Adrenal gland (tissue), 12 donors: Measurements from ENCODE around the gene OSBP2. TPM values are rescaled to one million over a fixed set of nuclear protein-coding genes. Genes with fewer than 3 reads are reported as not detected.

Experiments
- DNase-seq, 7 donors: peaks; one replicate each; pipeline ENCODE4 v3.0.0-alpha.2; 2019 to 2020
- H3K27ac ChIP-seq, 5 donors: fragments of 200-600 bp; sonication (generic) in 4 of 5; 1 replicate in 3 of 5; 2 replicates in 2 of 5; pipeline versions ENCODE4 v1.5.1 to v1.8.0; 2016 to 2020; ENCODE audit warnings: mild to moderate bottlenecking in 1 of 5
- H3K27me3 ChIP-seq: fragments of 200-600 bp; 2 replicates; pipeline ENCODE4 v1.8.0; 2021
- H3K36me3 ChIP-seq, 2 donors: fragments of 200-600 bp; replicated peaks in 1 of 2; 1 replicate in 1 of 2; 2 replicates in 1 of 2; pipeline versions ENCODE4 v1.5.1 to v1.8.0; 2018 to 2022
- H3K4me1 ChIP-seq, 2 donors: fragments of 200-600 bp; replicated peaks in 1 of 2; 1 replicate in 1 of 2; 2 replicates in 1 of 2; pipeline versions ENCODE4 v1.5.1 to v1.8.0; 2018 to 2021
- H3K4me3 ChIP-seq, 4 donors: fragments of 200-600 bp; sonication (generic) in 3 of 4; one replicate each; pipeline ENCODE4 v1.5.1; 2016 to 2018
- H3K9me3 ChIP-seq, 3 donors: fragments of 200-600 bp; sonication (generic) in 1 of 3; replicated peaks in 1 of 3; 1 replicate in 2 of 3; 2 replicates in 1 of 3; pipeline versions ENCODE4 v1.5.1 to v1.8.0; 2016 to 2021
- CTCF ChIP-seq, 6 experiments: fragments of 450-650 bp in 4 of 6; fragments of 200-600 bp in 2 of 6; sonication (generic) in 1 of 6; IDR thresholded peaks; 1 replicate in 5 of 6; 2 replicates in 1 of 6; pipeline versions ENCODE4 v1.5.1 to v1.8.0; 2016 to 2021; ENCODE audit warnings: antibody characterized with exemption in 6 of 6, mild to moderate bottlenecking in 2 of 6, moderate library complexity in 1 of 6
- POLR2A ChIP-seq, 2 donors: fragments of 450-650 bp; IDR thresholded peaks; one replicate each; pipeline ENCODE4 v1.6.1; 2017; ENCODE audit warnings: antibody characterized with exemption in 2 of 2, mild to moderate bottlenecking in 2 of 2, moderate library complexity in 1 of 2
- WGBS, 4 donors: extraction: QIAGEN DNeasy Blood & Tissue Kit in 2 of 4; methylation state at CpG; one replicate each; pipeline versions ENCODE4 v1.1.5 to v1.1.7; 2013 to 2017; 5-methylcytosine and 5-hydroxymethylcytosine counted together
- intact Hi-C, 2 donors: fragments of 100-400 bp; cut with DNase I; formaldehyde crosslinking; loops; one replicate each; pipeline versions ENCODE4 v1.14.1 to v1.15.0; 2022 to 2023
- polyA plus RNA-seq, 3 donors: library from polyadenylated mRNA; stranded (reverse); fragments of 200-250 nt in 2 of 3; fragments of 350-450 nt in 1 of 3; fragmentation: Illumina TruSeq in 1 of 3; extraction: RNeasy Lipid Tissue Mini Kit (QIAGEN cat#74804) in 1 of 3; gene quantifications; one replicate each; pipeline ENCODE4 v1.2.3, GENCODE V29; 2013 to 2014
- total RNA-seq, 9 donors: library from RNA; depleted of rRNA in 4 of 9; stranded (reverse); fragments of >200 nt in 4 of 9; fragments of 120-200 nt in 1 of 9; fragmentation: NEBNext Ultra II Directional in 1 of 9; extraction: Animal tissue kit (Norgen Biotek cat#: 25700) in 1 of 9; gene quantifications; one replicate each; pipeline versions ENCODE4 v1.1.0 to v1.2.4, GENCODE V29; 2013 to 2023
- donor health status: healthy with polysubstance abuse.
- donor health status: Bipolar disorder and iron deficiency.
- donor health status: DM: yes; HTN: yes; CAD: no.
- donor health status: DM: no; HTN: no; CAD: no.
- donor health status: DM: no; HTN: no; CAD: no.
- donor health status: DM: yes; HTN: yes; CAD: no.

OSBP2 gene
- total and polyA plus RNA-seq, 12 donors, result 7.3 to 35.6 (median 19.7) TPM

GRCh38 chr22:30855677-30856518, 161.2 kb downstream of the OSBP2 start:
- no peak for DNase-seq

GRCh38 chr22:30856741-30857502, 162.2 kb downstream of the OSBP2 start:
- Histone ChIP-seq H3K36me3 (no peaks in the 10 kb centered on the region), H3K4me3 (no peak overlapping the region), H3K9me3 (peaks cover 0 to 7% (median 5%) of the 10 kb centered on the region in 3 donors), H3K27me3 (no peaks in the 10 kb centered on the region), H3K4me1 (no peaks in the 10 kb centered on the region), H3K27ac (no peak overlapping the region)
- intact Hi-C loops, result no loop called here
- 80 to 91% (median 83%) methylated on average over 9 to 14 of the region's 14 CpGs for WGBS, 4 donors
- DNase-seq, result no peak
- TF ChIP-seq POLR2A (IDR thresholded peaks at IDR 0.05), result no peak
- TF ChIP-seq CTCF (IDR thresholded peaks at IDR 0.05), result no peak

More at GRCh38 chr22:30855677-30856518, 161.2 kb downstream of the OSBP2 start:
- intact Hi-C loops, result no loop called here
- Histone ChIP-seq H3K27me3 (no peaks in the 10 kb centered on the region), H3K9me3 (peaks cover 0 to 7% (median 5%) of the 10 kb centered on the region in 3 donors), H3K27ac (no peak overlapping the region), H3K4me1 (no peaks in the 10 kb centered on the region), H3K4me3 (no peak overlapping the region), H3K36me3 (no peaks in the 10 kb centered on the region)
- 63 to 80% (median 70%) methylated on average over 4 of the region's 4 CpGs for WGBS, 4 donors
- TF ChIP-seq CTCF (IDR thresholded peaks at IDR 0.05), result no peak
- TF ChIP-seq POLR2A (IDR thresholded peaks at IDR 0.05), result no peak

- intact Hi-C loops, result no loop called here
- Histone ChIP-seq H3K27me3 (no peaks in the 10 kb centered on the region), H3K36me3 (no peaks in the 10 kb centered on the region), H3K4me3 (no peak overlapping the region), H3K27ac (no peak overlapping the region), H3K9me3 (peaks cover 0 to 5% (median under 1%) of the 10 kb centered on the region in 3 donors), H3K4me1 (no peaks in the 10 kb centered on the region)
- TF ChIP-seq POLR2A (IDR thresholded peaks at IDR 0.05), result no peak
- no peak for TF ChIP-seq CTCF (IDR thresholded peaks at IDR 0.05)
- DNase-seq, result no peak
- 90 to 94% (median 92%) methylated on average over 12 to 13 of the region's 13 CpGs for WGBS, 4 donors
Observed at GRCh38 chr22:30857791-30858190, 163.1 kb downstream of the OSBP2 start.

GRCh38 chr22:30858976-30859713, 164.5 kb downstream of the OSBP2 start:
- no peak overlapping the region for H3K27ac ChIP-seq
- H3K36me3 ChIP-seq, result no peaks in the 10 kb centered on the region
- intact Hi-C loops, result no loop called here
- DNase-seq, result no peak
- no peak for TF ChIP-seq POLR2A (IDR thresholded peaks at IDR 0.05)
- TF ChIP-seq CTCF (IDR thresholded peaks at IDR 0.05), result no peak
- H3K27me3 ChIP-seq, result no peaks in the 10 kb centered on the region
- WGBS, 4 donors, result 93 to 98% (median 95%) methylated on average over 14 to 18 of the region's 18 CpGs
- H3K4me1 ChIP-seq, result no peaks in the 10 kb centered on the region
- no peaks in the 10 kb centered on the region for H3K9me3 ChIP-seq
- no peak overlapping the region for H3K4me3 ChIP-seq
